Measurements from ENCODE around the gene PTPN6.

- TF ChIP-seq CTCF (IDR thresholded peaks at IDR 0.05): peak; percentile 89 to 92
- no peak for TF ChIP-seq POLR2A (IDR thresholded peaks at IDR 0.05)
Observed at GRCh38 chr12:6965026-6965661, 14.0 kb downstream of the PTPN6 start.

Data from suprapubic skin (tissue), 3 donors.